Activated CD4-positive, alpha-beta T cell treated with anti-CD3 and anti-CD28 coated beads for 24 hours (primary cell): Measurements from ENCODE around the gene ARHGEF16.

Experiments used
- DNase-seq, 2 donors: peaks; one replicate each; pipeline ENCODE4 v3.0.0-alpha.2; 2020; ENCODE audit warnings: low read depth in 2 of 2

ARHGEF16 gene

DNA sequence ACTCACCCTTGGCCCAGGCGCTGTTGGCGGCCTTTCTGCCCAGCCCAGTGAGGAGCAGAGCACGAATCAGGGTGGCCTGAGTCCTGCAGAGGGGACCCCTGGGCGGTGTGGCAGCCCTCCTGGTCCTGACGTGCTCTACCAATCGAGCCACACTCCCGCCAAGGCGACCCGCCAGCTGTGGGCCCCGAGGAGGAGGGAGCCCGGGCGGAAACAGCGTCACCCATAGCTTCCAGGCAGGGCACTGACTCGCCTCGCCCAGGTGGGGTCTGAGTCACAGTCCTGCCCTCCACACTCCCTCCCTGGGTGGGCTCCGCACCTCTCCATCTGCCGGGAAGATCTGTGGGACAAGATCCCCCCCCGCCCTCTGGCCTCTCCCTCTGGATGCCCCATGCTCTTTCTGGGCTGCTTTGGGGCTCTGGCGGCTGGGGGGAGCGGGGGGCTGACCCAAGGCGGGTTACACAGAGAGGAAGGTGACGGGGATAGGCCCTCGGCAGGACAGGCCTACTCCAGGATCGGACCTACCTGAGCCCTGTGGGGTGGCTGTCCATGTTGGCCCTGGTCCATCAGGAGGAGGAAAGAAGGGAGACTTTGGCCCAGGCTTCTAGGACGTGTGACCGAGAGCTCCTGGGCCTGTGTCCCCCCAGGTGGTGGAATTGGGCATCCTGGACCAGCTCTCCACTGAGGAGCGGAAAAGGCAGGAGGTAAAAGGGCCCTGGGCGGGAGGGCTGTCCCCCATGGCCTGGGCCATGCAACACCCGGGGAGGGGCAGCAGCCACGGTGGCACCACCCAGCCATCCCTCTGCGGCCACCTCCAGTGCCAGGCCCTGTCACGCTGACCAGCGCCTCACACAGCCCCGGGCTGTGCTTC, 14.0 kb downstream of the ARHGEF16 start:
- no peak for DNase-seq

DNA sequence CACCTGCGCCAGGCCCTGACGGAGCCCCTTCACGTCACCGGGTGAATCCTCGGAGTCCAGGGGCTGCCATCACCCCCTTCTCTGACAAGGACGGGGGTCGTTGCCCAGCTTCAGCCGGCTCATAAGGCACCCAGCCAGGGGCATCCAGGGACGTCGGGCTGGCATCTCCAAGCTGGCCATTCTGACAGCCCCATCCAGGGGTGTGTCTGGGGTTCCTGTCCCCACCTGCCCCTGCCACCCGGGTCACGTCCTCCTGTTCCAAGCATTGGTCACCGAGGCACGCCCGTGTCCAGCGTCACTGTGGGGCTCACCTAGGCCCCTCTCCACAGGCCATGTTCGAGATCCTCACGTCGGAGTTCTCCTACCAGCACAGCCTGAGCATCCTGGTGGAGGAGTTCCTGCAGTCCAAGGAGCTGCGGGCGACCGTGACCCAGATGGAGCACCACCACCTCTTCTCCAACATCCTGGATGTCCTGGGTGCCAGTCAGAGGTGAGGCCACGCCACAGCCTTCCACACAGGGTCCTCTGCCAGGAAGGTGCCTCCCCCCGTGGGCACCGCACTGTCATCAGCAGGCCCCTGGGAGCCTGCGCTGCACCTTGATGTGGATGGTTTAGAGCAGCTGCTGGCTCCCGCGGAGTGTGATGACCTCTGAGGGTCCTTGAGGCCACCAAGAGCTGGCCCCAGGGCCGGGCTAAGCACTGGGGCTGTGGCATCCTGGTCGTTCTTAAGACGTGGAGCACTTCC, 14.8 kb downstream of the ARHGEF16 start:
- no peak for DNase-seq

DNA sequence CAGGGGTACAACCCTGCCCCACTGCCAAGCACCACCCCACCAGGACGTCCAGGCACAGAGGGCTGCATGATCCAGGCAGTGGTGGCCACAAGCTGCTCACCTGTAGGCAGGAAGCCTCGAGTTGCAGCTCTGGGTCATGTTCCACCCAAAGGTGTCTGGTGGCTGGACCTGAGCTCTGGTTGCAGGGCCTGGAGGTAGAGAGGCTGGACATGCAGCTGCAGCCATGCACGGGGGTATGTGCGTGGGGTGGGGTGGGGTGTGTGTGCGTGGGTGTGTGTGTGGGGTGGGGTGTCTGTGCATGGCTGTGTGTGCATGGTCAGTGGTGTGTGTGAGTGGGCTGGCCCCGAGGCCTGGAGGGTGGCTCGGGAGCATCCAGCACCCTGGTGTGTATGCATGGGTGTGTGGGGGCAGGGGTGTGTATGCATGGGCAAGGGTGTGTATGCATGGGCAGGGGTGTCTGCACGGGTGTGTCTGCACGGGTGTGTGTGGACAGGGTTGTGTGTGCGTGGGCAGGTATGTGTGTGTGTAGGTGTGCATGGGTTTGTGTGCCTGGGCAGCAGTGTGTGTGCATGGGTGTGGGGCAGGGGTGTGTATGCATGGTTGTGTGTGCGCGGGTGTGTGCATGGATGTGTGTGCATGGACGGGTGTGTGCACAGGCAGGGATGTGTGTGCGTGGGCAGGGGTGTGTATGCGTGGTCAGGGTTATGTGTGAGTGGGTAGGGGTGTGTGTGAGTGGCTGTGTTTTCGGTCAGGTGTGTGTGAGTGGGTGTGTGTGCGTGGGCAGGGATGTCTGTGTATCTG, 15.6 kb downstream of the ARHGEF16 start:
- no peak for DNase-seq

DNA sequence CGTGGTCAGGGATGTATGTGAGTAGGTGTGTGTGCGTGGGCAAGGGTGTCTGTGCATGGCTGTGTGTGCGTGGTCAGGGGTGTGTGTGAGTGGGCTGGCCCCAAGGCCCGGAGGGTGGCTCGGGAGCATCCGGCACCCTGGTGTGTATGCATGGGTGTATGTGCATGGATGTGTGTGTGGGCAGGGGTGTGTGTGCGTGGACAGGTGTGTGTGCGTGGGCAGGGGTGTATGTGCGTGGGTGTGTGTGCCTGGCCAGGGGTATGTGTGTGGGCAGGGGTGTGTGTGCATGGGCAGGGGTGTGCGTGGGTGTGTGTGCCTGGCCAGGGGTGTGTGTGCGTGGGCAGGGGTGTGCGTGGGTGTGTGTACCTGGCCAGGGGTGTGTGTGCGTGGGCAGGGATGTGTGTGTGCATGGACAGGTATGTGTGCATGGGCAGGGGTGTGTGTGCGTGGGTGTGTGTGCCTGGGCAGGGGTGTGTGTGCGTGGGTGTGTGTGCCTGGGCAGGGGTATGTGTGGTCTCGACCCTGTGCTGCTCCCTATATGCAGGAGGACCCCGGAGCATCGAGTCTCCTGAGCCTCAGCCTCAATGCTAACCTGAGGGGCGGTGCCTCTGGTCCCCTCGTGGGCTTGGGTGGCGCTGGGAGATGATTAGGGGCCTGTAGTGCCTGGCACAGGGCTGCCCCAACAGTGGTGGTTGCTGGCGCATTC, 16.3 kb downstream of the ARHGEF16 start:
- DNase-seq, result no peak

DNA sequence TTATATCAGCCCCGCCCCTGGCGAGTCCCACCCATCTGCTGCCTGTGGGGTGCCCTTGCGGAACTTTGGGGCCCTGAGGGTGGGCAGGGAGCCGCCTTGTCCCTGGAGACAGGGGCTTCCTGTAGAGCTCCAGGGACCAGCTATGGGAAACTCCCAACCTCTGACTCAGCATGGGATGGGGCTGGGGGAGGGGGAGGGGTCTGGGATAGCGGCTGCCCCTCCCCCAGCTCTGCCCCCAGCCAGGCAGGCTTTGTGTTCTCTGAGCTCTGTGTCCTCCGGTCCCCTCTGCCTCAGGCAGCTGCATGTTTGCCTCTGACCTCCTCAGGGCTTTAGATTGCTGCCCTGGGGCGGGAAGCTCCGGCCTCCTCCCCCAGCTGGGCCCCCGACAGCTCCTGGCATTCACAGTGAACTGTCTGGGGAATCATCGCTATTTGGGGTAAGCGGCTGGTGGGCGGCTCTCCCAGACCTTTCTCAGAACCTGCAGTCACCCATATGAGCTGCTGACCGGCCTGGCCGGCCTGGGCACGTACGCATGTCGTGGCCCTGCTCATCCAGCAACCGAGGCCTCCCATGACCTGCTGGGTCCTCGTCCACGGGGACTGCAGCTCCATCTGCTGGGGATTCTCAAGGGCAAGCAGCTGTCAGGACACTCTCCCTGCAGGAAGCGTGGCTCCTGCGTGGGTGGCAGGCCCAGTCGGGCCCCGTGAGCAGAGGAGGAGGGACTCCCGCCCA, 17.1 kb downstream of the ARHGEF16 start:
- DNase-seq, result no peak

DNA sequence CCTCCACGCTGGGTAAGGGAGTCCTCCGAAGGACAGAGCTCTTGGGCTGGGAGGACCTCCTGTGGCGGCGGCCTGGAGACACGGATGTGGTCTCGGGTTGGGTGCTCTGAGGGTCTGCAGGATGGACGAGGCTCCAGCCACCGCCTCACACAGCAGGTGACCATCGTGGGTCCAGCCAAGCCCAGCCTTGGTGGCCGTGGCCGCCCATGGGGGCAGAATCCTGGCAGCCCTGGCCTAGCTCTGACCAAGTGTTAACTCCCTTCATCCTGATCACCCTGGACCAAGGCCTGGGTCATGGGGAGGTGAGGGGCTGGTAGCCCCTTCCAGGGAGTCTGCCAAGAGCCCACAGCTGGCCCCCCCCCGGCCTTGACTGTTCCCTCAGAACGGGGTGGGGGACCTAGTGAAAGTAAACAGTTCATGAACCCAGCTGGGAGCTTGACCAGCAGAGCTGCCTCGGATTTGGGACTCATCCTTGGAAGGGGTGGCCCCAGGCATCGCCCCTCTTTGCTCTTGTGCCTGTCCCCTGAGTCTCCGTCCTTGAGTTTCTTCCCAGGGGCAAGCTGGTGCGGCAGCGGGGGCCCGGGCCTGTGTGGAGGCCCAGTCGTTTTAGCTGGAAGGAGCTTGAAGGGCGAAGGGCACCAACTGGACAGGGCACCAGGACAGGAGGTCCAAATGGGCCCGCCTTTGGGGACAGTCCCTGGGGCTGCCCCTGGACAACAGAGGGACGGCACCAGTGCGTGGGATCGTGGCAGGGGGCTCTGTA, 17.8 kb downstream of the ARHGEF16 start:
- no peak for DNase-seq

DNA sequence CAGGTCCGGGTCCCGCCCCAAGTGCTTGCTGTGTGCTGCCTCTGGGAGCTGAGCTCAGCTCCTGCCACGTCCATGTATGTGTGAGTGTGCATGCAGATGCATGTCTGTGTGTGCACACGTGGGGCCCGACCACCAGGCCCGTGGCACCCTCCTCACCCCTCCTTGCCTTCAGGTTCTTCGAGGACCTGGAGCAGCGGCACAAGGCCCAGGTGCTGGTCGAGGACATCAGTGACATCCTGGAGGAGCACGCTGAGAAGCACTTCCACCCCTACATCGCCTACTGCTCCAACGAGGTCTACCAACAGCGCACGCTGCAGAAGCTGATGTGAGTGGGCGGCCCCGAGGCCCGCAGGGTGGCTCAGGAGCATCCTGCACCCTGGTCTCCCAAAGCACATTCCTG, 18.4 kb downstream of the ARHGEF16 start:
- DNase-seq, result no peak

DNA sequence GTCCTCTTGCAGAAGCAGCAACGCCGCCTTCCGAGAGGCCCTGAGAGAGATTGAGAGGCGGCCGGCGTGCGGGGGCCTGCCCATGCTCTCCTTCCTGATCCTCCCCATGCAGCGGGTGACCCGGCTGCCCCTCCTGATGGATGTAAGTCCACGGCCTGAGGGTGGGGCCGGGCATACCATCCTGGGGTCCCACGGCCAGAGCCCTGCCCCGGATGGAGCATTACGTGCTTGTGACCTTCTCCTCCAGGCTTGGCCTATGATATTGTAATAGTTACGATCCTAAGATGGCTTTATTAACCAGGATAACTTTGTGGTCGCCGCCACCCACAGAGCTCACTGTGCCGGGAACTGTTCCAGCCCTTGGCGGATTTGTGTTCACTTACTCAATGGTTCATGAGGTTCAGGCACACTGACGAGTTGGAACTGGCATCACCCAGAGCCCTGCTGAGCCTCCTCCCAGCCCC, 18.9 kb downstream of the ARHGEF16 start:
- no peak for DNase-seq

DNA sequence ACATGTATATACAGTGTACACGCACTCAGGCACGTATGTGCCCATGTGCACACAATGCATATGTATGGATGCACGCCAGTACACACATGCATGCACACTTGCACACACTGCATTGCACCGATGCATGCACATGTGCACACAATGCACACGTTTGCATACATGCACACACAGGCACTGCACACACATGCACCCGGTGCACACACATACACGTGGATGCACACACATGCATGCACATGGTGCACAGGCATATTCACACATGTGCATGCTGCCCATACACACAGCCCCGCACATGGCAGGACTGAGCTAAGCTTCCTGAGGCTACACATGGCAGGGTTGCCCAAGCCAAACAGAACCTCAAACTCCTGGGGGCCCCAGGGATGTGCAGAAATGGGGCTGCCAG, 19.6 kb downstream of the ARHGEF16 start:
- no peak for DNase-seq

DNA sequence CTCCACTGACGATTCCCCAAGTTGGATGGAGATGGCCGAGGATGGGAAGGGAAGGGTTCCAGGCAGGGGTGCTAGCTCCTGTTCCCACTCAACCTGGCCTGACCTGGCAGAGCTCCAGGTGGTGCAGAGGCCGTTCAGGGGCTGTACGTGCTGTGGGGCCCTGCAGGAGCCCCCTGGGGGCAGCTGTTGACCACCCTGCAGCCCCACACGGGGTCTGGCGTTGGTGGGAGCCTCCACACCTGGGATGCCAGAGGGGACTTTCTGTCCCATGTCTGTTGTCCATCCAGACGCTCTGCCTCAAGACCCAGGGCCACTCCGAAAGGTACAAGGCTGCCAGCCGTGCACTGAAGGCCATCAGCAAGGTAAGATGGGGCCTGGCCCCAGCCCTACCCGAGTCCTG, 20.0 kb downstream of the ARHGEF16 start:
- no peak for DNase-seq

DNA sequence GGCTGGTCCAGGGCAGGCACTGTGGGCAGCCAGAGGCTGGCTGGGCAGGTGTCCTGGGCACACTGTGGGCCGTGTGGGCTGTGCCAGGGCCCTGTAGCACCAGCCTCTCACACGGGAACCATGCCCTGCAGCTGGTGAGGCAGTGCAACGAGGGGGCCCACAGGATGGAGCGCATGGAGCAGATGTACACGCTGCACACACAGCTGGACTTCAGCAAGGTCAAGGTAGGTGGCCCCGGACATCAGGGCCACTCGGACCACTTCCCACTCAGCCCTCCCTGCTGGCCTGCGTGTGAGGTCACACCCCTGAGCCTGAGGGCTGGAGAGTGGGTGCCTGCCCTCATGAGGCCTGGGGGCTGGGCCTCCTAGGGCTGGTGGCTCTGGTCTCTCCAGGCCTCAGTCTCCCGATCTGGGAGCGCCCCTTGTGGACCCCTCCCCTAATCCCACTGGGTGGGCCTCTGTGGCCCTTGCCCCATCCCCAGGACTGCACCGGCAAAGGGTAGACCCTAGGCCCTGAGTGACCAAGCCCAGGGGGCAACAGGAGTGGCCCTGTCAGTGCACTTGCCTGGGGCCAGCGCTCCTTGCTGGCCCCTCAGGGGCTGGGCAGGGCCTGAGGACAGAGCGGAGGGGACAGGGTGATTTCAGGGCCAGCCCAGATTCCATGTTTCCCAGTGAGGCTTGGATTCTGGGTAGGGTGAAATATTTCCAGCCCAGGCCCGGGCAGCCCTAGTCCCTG, 21.5 kb downstream of the ARHGEF16 start:
- no peak for DNase-seq

DNA sequence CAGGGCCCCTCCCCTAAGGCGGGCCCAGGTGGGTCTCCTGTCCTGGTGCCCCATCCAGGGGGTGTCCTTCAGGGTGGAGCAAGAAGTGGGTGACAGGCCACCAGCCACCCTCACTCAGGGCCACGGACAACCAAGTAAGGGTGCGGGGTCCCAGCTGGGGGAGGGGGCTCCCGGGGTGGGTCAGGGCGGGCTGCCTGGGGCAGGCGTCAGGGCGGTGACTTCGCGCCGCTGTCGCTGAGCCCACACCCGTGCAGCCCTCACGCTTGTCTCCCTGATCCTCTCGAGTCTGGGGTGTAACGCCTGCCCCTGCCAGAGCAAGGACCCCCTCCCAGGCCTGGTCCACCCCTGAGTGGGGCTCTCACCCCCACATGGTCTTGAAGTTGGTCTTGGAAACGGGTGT, 22.2 kb downstream of the ARHGEF16 start:
- DNase-seq, result no peak

DNA sequence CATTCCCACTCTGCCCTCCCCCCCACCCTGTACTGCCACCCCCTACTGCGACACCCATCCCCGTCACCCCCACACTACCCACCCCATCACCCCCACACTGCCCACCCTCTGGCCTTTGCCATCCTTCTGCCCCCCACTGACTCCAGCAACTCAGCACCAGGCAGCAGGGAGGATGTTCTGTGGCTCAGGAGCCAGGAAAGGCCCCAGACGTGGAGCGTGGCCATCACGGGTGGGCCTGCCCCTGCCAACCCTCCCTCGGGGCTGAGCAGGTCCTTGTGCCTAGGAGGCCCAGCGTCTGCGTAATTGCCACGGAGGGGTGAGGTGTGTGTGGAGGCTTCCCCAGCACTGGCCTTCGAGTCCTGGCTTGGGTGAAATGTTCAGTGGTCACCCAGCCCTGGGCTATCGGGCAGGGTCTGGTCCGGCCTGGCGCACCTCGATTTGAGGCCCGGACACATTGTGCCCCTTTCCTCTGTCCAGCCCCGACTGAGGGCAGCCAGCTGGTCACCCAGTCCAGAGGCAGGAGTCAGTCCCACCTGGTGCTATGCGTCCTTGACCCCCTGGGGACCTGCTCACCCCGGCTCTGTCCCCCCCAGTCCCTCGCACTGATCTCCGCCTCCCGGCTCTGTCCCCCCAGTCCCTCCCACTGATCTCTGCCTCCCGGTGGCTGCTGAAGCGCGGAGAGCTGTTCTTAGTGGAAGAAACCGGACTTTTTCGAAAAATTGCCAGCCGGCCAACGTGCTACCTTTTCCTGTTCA, 23.0 kb downstream of the ARHGEF16 start:
- no peak for DNase-seq

DNA sequence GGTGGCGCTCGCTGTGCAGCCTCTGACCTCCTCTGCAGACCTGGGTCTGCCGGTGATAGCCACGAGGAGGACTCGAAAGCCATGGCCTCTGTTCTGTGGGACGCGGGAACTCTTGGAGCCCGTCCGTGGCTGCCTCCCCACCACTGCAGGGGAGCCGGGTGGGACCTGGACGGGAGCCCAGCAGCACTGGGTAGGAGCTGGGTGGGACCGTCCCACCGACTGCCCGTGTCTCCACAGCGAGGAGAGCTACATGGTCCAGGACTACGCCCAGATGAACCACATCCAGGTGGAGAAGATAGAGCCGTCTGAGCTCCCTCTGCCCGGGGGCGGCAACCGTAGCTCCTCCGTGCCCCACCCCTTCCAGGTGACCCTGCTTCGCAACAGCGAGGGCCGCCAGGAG, 23.7 kb downstream of the ARHGEF16 start:
- DNase-seq, result no peak

DNA sequence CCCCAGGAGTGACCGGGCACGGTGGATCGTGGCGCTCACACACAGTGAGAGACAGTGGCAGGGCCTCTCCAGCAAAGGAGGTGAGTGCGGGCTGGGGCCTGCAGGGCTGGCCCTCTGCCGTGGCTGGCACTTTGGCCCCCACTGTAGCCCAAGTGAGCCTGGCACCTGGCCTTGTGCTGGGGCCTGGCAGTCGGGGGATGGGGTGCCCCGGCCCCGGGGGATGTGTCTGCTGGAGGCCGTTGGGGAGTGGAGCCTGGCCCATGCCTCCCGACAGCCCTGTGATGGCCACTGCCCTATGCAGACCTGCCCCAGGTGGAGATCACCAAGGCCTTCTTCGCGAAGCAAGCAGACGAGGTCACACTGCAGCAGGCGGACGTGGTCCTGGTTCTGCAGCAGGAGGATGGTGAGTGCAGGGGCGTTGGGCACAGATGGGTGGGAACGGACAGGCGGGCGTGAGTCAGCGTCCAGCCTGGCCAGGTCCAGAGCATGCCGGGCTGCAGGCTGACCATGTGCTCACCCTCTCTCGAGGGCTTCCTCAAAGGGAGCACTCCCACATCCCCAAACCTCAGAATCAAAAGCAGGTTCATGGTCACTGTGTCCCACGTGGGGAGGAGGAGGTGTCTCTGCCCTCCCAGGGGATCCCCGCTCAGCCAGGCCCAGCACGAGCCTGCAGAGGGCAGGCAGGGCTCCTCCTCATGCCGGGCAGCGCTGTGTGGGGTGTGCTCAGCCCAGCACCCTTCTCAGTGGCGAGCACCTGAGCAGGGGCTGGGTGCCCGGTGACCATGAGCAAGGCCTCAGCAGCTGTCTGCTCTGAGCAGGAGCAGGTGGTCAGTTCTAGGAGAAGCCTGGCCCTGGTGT, 25.3 kb downstream of the ARHGEF16 start:
- DNase-seq, result no peak

DNA sequence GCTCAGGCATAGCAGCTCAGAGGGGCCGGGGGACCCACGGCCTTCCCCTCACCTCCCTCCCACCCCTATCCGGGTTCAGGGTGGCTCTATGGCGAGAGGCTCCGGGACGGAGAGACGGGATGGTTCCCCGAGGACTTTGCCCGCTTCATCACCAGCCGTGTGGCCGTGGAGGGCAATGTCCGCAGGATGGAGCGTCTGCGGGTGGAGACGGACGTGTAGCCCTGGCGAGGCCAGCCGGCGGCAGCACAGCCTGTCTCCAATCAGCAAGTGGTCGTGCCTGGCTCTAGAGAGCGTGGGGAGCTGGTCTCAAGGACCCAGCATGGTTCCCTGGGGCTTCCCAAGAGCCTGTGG, 25.9 kb downstream of the ARHGEF16 start:
- no peak for DNase-seq

DNA sequence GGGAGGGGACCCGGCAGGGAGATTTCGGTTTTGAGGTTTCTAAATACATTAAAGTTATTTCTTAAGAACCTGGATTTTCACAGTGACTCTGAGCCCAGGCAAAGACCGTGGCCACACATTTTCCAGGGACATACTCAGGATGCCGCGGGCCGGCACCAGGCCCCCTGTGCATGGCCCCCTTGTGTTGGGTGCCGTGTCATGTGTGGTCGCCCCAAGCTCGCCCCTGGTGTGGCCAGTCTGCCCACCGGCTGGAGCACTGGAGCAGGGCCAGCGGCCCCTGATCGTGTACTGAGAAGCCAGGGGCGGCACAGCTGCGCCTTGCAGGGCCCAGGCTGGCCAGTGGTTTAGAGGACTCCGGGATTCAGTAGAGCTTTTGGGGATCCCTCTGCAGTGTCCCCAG, 26.6 kb downstream of the ARHGEF16 start:
- DNase-seq, result no peak

DNA sequence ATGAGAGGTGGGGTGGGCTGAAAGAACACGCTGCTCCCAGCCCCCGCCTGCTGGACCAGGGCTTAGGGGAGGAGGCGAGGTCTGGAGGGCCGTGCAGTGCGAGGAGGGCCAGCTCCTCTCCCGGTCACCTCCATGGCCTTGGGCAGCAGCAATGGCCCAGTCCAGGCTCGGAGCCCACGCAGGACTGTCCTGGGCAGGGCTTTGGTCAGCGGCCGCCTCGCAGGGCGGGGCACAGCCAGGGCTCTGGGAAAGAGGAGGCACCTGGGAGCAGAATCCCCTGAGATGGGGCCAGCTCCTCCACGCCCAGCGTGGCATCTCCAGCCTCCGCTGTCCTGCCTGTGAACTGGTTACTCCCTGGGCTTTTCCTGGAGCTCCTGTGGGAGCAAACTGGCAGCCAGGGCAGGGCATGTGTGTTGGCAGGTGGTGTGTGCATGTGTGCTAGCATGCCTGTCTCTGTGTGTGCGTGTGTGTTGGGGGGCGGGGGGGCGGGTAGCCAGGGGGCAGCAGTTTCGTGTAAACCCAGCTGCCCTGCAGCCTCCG, 27.4 kb downstream of the ARHGEF16 start:
- no peak for DNase-seq
